Measurements from ENCODE around the gene NPY4R2. TPM values are rescaled to one million over a fixed set of nuclear protein-coding genes. Genes with fewer than 3 reads are reported as not detected.
"Not testable (repeated sequence)": the region's sequence is repeated elsewhere in the genome, so short reads cannot be mapped to it uniquely, and the experiment has no call there.

Gene NPY4R2
- polyA plus RNA-seq, 1 of the 3 experiments (the other 2 are of a cell fraction) = not detected

DNA sequence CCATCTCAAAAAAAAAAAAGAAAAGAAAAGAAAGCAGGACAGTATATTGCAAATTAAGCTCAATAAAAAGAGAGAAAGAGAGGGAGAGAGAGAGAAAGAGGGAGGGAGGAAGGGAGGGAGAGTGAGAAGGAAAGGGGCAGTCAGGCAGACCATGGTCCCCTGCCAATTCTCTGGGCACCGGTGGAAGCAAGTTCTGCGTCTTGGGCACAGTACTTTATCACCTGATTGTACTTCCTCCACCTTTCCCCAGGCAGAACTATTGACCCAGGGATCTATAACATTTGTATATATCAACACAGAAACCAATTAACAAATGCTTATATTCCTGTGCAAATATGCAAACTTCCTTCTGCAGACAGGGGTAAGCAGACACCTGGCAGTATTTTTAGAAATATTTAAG is 22.4 kb downstream of the NPY4R2 start:
- H3K36me3 ChIP-seq (replicated peaks in 1 of 2; ENCODE audit: control insufficient read depth in 1 of 2, insufficient read depth in 2 of 2, low read length in 1 of 2); H2AFZ ChIP-seq (ENCODE audit: low read depth); POLR2A ChIA-PET; DNase-seq; H3K9me2 ChIP-seq; H4K20me1 ChIP-seq (ENCODE audit: insufficient read depth); H3K9me3 ChIP-seq; H3K79me2 ChIP-seq (ENCODE audit: insufficient read depth); H3K4me1 ChIP-seq (ENCODE audit: control insufficient read depth in 1 of 2, insufficient read depth in 2 of 2, low read depth in 1 of 2, low read length in 1 of 2); H3K4me2 ChIP-seq; H3K9ac ChIP-seq; H3K27me3 ChIP-seq (ENCODE audit: insufficient read depth); H3K4me3 ChIP-seq (ENCODE audit: low read depth in 2 of 2, low read length in 1 of 2); H3K27ac ChIP-seq (ENCODE audit: low read depth in 2 of 2, low read length in 1 of 2); CTCF ChIA-PET; H3F3A ChIP-seq (replicated peaks; ENCODE audit: insufficient read depth): not testable (repeated sequence)
- 55% methylated on average over 2 of the region's 2 CpGs for WGBS (ENCODE audit: low lambda C conversion rate)

DNA sequence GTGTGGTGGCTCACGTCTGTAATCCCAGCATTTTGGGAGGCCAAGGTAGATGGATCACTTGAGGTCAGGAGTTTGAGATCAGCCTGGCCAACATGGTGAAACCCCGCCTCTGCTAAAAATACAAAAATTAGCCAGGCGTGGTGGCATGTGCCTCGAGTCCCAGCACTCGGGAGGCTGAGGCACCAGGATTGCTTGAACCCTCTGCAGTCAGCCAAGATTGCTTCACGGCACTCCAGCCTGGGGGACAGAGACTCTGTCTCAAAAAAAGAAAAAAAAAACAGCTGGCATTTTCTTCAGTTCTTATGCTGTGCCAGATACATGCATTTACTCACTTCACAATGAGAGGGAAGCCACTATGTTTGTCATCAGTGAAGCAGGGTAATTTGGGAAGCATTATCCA is 22.9 kb downstream of the NPY4R2 start:
- H3K4me3 ChIP-seq (ENCODE audit: low read depth in 2 of 2, low read length in 1 of 2); H3F3A ChIP-seq (replicated peaks; ENCODE audit: insufficient read depth); H3K36me3 ChIP-seq (replicated peaks in 1 of 2; ENCODE audit: control insufficient read depth in 1 of 2, insufficient read depth in 2 of 2, low read length in 1 of 2); H3K27ac ChIP-seq (ENCODE audit: low read depth in 2 of 2, low read length in 1 of 2); H3K9ac ChIP-seq; H3K79me2 ChIP-seq (ENCODE audit: insufficient read depth); DNase-seq; H3K4me2 ChIP-seq; H4K20me1 ChIP-seq (ENCODE audit: insufficient read depth); H3K9me3 ChIP-seq; H3K27me3 ChIP-seq (ENCODE audit: insufficient read depth); H3K4me1 ChIP-seq (ENCODE audit: control insufficient read depth in 1 of 2, insufficient read depth in 2 of 2, low read depth in 1 of 2, low read length in 1 of 2); H2AFZ ChIP-seq (ENCODE audit: low read depth); H3K9me2 ChIP-seq; POLR2A ChIA-PET; CTCF ChIA-PET: not testable (repeated sequence)
- 65% methylated on average over 6 of the region's 6 CpGs for WGBS (ENCODE audit: low lambda C conversion rate)

DNA sequence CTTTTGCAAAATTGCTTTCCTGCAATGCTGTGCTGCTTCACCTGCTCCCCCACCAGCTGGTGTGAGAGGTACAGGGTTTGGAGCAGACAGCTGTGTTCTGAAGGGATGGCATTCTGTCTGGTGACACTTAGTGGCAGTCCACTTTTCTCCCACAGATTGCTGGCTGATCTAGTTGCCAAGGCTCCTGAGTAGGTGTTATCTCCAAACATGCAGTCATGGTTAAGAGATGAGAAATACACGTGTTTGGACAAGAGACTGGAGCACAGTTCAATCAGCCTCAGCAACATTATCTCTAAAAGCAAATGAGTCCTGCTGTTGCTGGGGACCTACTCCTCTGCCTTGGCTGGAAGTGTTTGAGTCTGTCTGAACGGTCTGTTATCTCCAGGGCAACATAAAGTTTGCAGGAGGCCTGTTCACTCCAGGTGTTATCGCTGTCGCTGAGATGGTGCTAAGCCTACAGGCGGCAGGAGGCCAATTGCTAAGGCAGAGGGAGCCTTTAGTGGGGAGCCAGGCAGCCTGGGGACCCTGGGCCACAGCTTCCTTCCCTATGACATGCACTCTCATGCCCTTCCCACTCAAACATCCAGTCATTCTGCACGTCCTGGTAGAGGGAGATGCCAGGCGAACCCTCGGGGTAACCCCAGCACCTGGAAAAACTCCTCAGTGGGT is 24.0 kb downstream of the NPY4R2 start:
- H3K79me2 ChIP-seq (ENCODE audit: insufficient read depth); H3K27me3 ChIP-seq (ENCODE audit: insufficient read depth); H3K4me2 ChIP-seq; H3F3A ChIP-seq (replicated peaks; ENCODE audit: insufficient read depth); H3K4me3 ChIP-seq (ENCODE audit: low read depth in 2 of 2, low read length in 1 of 2); H3K9me2 ChIP-seq; H3K36me3 ChIP-seq (replicated peaks in 1 of 2; ENCODE audit: control insufficient read depth in 1 of 2, insufficient read depth in 2 of 2, low read length in 1 of 2); H3K4me1 ChIP-seq (ENCODE audit: control insufficient read depth in 1 of 2, insufficient read depth in 2 of 2, low read depth in 1 of 2, low read length in 1 of 2); H3K9ac ChIP-seq; H4K20me1 ChIP-seq (ENCODE audit: insufficient read depth); H2AFZ ChIP-seq (ENCODE audit: low read depth); H3K9me3 ChIP-seq; H3K27ac ChIP-seq (ENCODE audit: low read depth in 2 of 2, low read length in 1 of 2); CTCF ChIA-PET; POLR2A ChIA-PET: not testable (repeated sequence)
- peak; percentile 16; the same call in 1 of the 2 replicates for TF ChIP-seq GATA2 (CRISPR knock-in tag; IDR thresholded peaks at IDR 0.05)
- WGBS (ENCODE audit: low lambda C conversion rate) = 40% methylated on average over 1 of the region's 8 CpGs
- peak; percentile 19 for DNase-seq

DNA sequence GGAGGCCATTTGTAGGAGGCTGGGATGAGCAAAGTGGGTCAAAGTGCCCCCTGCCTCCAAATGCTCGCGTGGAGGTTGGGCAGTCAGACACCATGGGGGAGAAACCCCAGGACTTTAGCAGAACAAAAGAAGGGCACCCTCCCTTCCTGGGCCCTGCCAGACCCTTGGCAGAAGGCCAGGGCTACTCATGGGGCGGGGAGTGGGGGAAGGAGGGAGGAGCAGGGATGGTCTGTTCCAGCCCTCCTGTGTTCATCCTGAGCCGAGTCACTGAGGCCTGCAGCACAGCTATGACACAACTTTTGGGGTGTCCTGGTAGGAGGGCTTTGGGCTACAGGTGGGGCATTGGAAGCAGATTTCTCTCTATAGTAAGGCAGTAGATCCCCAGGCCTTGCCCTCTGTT is 24.9 kb downstream of the NPY4R2 start:
- H4K20me1 ChIP-seq (ENCODE audit: insufficient read depth); H3K36me3 ChIP-seq (replicated peaks in 1 of 2; ENCODE audit: control insufficient read depth in 1 of 2, insufficient read depth in 2 of 2, low read length in 1 of 2); POLR2A ChIA-PET; H3K9ac ChIP-seq; CTCF ChIA-PET; H3K4me2 ChIP-seq; H3K27me3 ChIP-seq (ENCODE audit: insufficient read depth); H3K27ac ChIP-seq (ENCODE audit: low read depth in 2 of 2, low read length in 1 of 2); DNase-seq; H3K4me1 ChIP-seq (ENCODE audit: control insufficient read depth in 1 of 2, insufficient read depth in 2 of 2, low read depth in 1 of 2, low read length in 1 of 2); H3F3A ChIP-seq (replicated peaks; ENCODE audit: insufficient read depth); H3K9me2 ChIP-seq; H3K4me3 ChIP-seq (ENCODE audit: low read depth in 2 of 2, low read length in 1 of 2); H2AFZ ChIP-seq (ENCODE audit: low read depth); H3K9me3 ChIP-seq; H3K79me2 ChIP-seq (ENCODE audit: insufficient read depth): not testable (repeated sequence)
- WGBS (ENCODE audit: low lambda C conversion rate) = no CpG with 5 or more reads among the region's 4 CpGs

DNA sequence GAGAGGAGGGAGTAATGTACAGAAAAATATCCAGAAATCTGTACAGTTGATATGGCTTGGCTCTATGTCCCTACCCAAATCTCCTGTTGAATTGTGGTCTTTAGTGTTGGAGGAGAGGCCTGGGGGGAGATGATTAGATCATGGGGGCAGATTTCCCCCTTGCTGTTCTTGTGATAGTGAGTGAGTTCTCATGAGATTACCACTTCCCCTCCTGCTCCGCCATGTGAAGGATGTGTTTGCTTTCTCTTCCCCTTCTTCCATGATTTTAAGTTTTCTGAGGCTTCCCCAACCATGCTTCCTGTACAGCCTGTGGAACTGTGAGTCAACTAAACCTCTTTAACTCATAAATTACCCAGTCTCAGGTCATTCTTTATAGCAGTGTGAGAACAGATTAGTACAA is 29.0 kb downstream of the NPY4R2 start:
- H4K20me1 ChIP-seq (ENCODE audit: insufficient read depth); H3K9me3 ChIP-seq; H3K4me2 ChIP-seq; H3K9ac ChIP-seq; POLR2A ChIA-PET; H2AFZ ChIP-seq (ENCODE audit: low read depth); CTCF ChIA-PET; DNase-seq; H3K27ac ChIP-seq (ENCODE audit: low read depth in 2 of 2, low read length in 1 of 2); H3K27me3 ChIP-seq (ENCODE audit: insufficient read depth); H3K36me3 ChIP-seq (replicated peaks in 1 of 2; ENCODE audit: control insufficient read depth in 1 of 2, insufficient read depth in 2 of 2, low read length in 1 of 2); H3K9me2 ChIP-seq; H3K79me2 ChIP-seq (ENCODE audit: insufficient read depth); H3F3A ChIP-seq (replicated peaks; ENCODE audit: insufficient read depth); H3K4me1 ChIP-seq (ENCODE audit: control insufficient read depth in 1 of 2, insufficient read depth in 2 of 2, low read depth in 1 of 2, low read length in 1 of 2); H3K4me3 ChIP-seq (ENCODE audit: low read depth in 2 of 2, low read length in 1 of 2): not testable (repeated sequence)
- 100% methylated on average over 1 of the region's 1 CpG for WGBS (ENCODE audit: low lambda C conversion rate)

DNA sequence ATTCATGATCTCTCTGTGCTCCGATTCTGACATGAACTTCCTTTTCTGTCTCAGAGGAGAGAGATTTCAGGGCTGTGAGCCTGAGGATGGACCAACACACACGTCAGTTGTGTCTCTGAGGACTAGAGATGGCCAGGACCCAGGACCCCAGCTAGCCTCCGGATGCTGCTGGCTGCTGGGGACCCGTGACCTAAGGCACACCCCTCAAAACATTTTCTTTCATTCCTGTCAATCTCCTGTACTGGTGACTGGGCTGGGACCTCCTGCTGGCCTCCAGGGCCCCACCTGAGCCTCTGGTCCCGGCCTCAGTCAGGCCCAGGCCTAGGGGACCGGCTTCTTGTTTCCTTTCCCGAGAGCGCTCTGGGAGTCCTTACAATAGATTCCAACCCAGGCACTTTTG is 38.7 kb downstream of the NPY4R2 start:
- H3K27me3 ChIP-seq (ENCODE audit: insufficient read depth); H3K27ac ChIP-seq (ENCODE audit: low read depth in 2 of 2, low read length in 1 of 2); H3K79me2 ChIP-seq (ENCODE audit: insufficient read depth); H3K36me3 ChIP-seq (replicated peaks in 1 of 2; ENCODE audit: control insufficient read depth in 1 of 2, insufficient read depth in 2 of 2, low read length in 1 of 2); H3K9me3 ChIP-seq; H2AFZ ChIP-seq (ENCODE audit: low read depth); CTCF ChIA-PET; H3K9me2 ChIP-seq; H3K4me3 ChIP-seq (ENCODE audit: low read depth in 2 of 2, low read length in 1 of 2); POLR2A ChIA-PET; H3F3A ChIP-seq (replicated peaks; ENCODE audit: insufficient read depth); H3K4me1 ChIP-seq (ENCODE audit: control insufficient read depth in 1 of 2, insufficient read depth in 2 of 2, low read depth in 1 of 2, low read length in 1 of 2); H4K20me1 ChIP-seq (ENCODE audit: insufficient read depth); DNase-seq; H3K4me2 ChIP-seq; H3K9ac ChIP-seq: not testable (repeated sequence)
- 74% methylated on average over 8 of the region's 8 CpGs for WGBS (ENCODE audit: low lambda C conversion rate)

Data from SK-N-SH (cell line).